HG02763 (cell line): Measurements from ENCODE around the gene SLC6A18.
"Not testable (repeated sequence)": the region's sequence is repeated elsewhere in the genome, so short reads cannot be mapped to it uniquely, and the experiment has no call there.

Experiments used
- ATAC-seq: cut with Tn5 transposase; IDR thresholded peaks from one replicate; pipeline ENCODE4 v1.9.1; 2021; ENCODE audit warnings: mild to moderate bottlenecking, moderate library complexity; ENCODE audit not compliant: unreplicated experiment

The SLC6A18 gene

DNA sequence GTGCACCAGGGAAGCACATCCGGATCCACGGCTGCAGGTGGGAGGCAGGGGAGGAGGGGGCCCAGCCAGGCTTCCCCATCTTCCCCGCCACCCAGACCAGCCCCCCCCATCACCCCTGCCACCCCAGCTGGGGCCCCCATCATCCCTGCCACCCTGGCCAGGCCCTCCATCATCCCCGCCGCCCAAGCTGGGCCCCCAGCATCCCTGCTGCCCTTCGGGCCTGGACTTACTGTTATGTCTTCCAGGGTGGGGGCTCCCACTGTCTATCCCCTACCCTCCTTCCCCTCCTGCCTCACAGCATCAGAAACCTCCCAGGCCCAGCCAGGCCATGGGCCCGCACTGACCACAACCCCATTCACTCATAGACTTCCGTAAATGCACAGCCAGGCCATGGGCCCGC is 27.5 kb downstream of the SLC6A18 start:
- no peak for ATAC-seq

DNA sequence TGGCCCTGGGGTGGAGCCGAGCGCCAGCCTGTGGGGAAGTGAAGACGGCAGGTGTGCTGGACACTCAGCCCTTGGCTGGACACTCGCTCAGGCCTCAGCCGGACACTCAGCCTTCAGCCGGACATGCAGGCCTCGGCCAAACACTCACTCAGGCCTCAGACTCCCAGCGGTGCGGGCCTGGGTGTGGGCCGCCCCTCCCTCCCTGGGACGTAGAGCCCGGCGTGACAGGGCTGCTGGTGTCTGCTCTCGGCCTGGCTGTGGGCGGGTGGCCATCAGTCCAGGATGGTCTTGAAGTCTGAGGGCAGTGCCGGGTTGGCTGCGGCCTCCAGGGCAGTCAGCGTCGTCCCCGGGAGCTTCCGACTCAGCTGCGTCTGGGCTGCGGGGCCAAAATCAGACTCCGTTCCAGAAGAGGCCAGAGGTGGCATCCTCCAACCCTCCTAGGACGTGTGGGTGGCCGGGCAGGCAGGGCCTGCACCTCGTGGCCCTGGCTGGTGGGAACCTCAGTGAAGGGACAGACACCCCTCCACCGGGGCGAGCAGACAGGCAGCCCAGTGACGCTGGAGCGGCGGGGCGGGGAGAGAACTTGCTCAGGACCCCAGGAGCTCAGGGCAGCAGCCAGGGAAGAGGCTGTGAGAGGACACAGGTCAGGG is 28.4 kb downstream of the SLC6A18 start:
- ATAC-seq: no peak

DNA sequence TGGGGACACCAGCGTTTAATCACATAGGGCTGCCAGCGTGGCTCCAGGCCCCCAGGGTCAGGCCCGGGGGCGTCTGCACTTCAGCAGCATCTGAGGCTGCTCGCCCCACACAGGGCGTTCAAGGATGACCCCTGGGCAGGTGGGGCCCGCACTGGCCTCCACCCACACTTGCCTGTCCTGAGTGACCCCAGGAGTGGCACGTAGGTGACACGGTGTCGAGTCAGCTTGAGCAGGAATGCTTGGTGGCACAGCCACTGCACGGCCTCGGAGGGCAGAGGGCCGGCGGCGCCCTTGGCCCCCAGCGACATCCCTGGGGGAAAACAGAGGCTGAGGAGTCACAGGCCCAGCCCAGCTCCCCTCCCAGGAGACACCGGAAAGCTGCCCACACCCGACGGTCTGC is 29.0 kb downstream of the SLC6A18 start:
- no peak for ATAC-seq

DNA sequence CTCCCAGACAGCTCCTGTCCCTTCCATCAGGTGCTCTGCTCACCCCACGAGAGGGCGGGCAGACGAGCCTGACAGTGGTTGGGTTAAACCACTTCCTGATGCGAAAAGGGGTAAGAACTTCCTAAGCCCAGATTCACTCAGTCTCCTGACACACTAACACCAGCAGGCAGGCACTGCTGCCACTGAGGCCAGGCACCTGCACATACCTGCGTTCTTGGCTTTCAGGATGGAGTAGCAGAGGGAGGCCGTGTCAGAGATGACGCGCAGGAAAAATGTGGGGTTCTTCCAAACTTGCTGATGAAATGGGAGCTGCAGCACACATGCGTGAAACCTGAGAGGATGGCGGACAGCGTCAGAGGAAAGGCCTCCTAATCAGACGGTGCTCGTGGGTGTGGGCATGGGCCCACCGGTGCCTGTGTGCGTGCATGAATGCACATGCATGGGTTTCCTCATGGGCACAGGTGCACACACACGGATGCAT is 29.9 kb downstream of the SLC6A18 start:
- no peak for ATAC-seq

DNA sequence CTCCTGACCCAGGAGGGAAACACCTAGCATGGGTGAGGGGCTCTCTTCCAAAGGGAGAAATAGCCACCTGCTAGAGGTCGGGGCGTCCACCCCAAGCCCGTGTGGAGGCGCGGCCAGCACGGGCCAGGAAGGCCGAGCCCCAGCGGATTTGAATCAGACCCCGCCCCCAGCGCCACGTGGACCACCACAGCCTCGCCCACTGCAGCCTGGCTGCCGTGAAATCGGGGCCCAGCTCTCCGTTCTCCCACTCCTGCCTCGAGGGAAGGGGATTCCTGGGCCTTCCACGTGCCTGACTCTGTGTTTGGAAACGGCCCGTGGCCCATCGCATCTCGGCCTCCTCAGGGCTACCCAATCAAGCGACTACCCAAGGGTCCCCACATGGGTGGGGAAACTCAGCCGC is 31.6 kb downstream of the SLC6A18 start:
- no peak for ATAC-seq

DNA sequence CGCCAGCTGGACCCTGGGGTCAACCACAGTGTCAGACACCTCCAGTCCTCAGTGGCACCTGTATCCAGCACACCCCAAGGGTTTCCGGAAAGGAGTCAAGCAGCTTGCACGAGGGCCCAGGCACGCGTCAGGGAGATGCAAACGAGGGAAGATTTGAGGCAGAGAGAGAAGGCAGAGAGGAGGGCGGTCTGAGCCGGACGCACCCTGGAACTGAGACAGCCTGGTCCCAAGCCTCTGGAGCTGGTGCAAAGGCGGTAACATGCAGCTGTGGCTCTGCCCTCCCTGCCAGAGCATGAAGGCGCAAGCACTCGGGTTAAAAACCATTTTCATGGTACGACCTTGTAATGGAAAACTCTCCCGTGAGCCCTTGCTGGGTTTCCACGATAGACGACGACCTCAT is 32.2 kb downstream of the SLC6A18 start:
- ATAC-seq: no peak

DNA sequence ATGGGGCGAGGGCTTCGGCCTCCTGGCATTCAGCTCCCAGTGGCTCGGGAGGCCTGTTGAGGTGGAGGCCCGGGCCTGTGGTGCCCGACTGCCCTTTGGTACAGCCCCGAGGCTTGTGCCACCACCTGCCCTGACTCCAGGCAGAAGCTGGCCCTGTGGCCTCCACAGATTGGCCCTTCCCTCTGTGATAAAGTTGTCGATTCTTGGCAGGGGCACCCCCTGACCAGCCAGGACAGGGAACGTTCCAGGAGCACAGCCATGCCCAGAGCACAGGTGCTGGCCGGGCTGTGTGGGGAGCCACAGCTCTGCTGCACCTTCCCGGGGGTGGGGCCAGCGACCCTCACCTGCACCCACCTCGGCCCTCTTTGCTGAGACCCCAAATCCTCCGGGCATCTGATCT is 32.7 kb downstream of the SLC6A18 start:
- ATAC-seq: no peak

DNA sequence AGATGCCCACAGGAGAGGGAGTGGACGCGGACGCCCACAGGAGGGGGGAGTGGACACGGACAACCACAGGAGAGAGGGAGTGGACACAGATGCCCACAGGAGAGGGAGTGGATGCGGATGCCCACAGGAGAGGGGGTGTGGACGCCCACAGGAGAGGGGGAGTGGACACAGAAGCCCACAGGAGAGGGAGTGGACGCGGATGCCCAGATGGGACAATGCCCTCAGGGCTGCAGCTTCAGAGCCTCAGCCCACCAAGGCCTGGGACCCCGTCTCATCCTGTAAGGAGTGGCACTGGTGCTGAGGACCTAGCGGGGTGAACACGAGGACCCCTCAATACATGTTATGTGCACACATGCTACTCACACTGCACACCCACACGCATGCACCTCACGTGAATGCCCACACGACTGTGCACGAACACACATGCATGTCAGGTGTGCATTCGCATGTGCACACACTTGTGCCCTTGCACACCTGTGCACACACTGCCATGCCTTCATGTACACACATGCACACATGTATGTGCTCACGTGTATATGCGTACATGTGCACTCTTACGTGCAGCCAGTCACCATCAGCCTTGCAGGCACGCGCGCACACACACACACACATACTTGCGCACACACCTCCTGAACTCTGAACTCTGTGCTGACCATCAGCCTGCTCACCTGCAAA is 34.8 kb downstream of the SLC6A18 start:
- ATAC-seq: no peak

DNA sequence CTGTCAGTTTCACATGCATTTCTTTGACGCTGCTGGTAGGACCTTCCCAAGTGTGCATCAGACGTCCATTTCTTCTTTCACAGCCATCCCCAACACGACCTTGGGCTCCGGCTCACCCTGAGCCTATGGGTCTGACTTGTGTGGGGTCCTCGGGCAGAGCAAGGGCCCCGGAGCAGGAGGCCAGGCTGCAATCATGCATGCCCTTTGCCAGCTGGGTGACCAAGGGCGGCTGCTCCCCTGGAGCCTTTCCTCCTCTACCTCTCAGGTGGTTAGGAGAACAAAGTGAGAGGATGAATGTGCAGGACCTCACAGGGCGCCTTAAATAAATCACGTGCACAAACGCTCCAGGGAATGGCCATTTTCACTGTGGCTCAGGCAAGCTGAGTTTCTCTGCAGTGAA is 36.5 kb downstream of the SLC6A18 start:
- no peak for ATAC-seq

DNA sequence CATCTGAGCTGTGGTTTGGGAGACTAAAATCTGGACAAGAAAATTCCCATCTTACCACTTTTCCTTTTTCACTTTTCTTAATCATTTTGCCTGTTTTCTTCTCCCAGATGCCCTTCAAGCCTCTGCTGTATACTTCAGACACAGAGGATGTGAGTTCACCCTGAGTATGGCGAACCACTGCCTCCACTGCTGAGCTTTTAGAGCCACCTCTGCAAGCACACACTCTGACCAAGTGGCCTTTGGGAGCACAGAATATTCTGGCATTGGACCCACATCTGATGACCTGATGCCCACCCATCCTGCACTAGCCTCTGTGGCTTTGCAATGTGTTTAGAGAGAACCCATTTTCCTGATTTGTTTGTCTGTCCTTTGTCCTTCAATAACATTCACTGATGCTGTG is 37.2 kb downstream of the SLC6A18 start:
- ATAC-seq: no peak

DNA sequence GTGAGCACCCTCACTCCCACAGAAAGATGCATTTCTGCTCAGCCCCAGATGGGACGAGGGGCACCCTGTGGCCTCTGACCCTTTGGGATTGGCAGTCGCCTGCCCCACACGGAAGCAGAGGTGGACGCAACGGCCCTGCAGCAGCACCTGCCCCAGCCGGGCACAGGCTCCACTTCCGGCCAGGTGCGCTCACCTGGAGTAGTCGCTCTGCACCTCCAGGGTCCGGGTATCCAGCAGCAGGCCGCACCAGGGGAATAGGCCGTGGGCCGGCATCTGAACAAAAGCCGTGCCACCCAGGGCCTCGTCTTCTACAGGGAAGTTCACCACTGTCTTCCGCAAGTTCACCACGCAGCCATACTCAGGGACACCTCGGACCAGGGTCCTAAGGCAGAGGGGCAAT is 39.0 kb downstream of the SLC6A18 start:
- ATAC-seq: no peak

DNA sequence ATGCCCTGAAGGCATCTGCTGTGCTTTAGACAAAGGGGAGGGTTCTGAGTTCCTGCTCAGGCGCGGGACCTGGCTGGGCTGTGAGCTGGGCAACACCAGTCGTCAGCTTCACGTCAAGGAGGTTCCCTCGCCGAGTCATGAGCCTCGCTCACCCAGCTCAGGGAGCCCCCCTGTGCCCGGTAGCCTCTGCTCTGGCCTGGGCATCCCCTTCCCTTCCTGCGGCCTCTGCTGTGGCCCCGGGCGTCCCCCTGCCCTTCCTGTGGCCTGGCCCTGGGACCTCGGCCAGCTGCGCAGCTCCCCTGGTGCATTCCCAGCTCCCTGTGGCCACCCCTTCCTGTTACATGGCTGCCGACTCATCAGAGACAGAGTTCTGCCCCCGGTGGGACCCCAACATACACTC is 39.8 kb downstream of the SLC6A18 start:
- ATAC-seq: no peak

DNA sequence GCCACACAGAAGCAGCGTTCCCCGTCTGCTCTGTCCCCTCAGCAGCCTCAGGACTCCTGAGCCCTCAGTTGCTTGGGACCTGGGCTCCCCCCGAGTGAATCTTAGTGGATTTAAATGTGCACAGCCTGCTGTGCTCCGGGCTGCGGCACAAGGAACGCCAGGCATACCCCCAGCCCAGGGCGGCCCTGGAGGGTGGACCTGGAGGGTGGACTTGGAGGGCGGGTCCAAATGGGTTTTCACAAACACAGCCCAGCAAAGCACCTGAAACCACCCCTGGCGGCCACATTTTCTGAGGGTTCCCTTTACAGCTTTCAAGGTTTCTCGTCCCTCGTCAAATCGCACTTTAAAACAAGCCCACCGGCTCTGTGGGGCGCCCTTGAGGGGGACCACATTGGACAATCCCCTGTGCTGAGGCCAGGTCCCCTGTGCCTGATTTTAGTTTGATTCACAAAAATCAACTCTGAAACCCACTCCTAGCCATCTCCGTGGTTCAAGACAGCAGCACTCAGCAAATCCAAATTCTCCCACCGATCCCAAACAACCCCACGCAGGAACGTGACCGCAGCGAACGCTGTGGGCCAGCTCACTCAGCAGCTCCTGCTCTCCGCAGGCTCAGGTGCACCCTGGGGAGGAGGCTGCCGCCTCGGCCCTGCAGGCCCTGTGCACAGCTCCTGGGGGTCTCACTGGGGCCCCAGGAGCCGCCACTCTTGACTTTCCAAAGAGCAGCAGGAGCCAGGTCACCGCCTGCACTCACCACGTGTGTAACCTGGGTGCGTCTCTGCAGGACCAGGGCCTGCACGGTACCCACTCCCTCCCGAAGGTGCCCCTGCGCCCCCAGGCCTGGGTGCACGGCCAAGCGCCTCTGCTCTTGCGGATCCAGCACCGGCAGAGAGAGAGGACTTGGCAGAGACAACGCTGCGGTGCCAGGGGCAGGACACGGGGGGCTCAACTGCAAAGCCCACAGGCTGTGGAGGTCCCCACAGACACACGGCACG is 40.6 kb downstream of the SLC6A18 start:
- no peak for ATAC-seq

DNA sequence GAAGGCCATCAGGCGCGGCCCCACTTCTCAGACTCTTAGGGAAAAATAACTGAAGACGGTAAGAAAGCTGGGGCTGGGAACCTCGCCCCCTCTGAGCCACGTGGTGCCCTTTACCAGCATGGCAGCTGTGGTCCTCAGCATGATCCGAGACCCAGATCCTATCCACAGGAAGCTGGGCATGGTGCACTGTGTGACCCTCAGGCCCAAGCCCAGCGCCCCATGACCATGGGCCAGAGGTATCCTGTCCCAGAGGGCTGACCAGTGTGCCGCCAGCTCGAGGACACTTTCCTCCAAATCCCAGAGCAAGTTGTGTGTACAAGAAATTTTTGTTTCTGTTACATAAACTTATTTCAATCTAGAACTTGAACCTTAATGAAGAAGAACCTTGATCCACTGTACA is 41.6 kb downstream of the SLC6A18 start:
- ATAC-seq: no peak

DNA sequence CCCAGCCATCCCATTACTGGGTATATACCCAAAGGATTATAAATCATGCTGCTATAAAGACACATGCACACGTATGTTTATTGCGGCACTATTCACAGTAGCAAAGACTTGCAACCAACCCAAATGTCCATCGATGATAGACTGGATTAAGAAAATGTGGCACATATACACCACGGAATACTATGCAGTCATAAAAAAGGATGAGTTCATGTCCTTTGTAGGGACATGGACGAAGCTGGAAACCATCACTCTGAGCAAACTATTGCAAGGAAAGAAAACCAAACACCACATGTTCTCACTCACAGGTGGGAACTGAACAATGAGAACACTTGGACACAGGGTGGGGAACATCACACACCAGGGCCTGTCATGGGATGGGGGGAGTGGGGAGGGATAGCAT is 42.3 kb downstream of the SLC6A18 start:
- not testable (repeated sequence) for ATAC-seq

DNA sequence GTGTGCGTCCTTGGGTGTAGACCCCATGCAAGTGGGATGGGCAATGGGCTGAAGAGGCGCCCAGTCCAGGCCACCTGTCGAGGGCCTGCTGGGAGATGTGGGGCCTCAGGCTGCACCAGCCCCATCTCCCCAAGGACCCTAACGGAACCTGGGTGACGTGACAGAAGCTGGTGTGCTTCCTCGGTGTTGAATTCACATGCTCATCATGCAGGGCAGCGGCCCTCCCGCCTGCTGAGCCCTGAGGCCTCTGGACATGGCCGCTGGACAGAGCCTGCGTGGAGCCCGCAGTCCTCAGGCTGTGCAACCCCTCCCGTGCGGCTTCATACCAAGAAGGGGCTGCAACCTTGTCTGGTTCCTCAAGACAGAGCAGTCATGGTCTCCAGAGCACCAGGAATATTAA is 42.9 kb downstream of the SLC6A18 start:
- no peak for ATAC-seq

DNA sequence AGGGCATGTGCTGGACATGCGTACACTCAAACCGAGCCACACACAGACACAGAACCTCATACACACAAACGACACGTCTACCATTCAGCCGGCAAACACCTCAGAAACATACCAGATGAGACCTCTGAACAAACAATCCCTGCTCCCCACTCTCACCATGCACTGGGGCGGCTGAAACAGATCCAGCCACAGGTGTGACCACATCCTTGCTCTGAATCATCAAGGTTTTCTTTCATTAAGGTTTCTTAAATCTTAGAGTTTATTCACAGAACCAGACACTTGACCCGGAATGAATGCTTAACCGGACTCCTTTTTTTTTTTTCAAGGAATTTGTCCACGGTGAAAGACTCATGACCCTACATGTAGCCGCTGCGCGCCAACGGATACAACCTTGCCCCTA is 43.5 kb downstream of the SLC6A18 start:
- ATAC-seq: no peak

DNA sequence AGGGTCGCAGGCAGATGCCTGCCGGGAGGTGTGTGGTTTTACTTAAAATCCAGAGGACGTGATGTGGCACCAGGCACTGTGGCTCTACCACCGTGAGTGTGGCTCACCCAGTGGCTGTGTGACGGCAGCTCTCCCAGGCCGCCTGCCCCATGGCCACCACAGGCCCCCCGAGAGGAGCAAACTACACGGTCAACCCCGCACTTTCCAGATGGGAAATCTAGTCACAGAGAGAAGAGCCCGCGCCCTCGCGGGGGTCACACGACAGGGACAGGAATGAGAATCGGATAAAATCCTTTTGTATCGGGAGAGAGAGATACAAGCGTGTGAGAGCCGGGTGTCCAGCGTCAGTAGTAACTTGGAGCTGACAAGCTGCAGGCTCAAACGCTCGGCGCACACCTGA is 45.2 kb downstream of the SLC6A18 start:
- ATAC-seq: no peak

DNA sequence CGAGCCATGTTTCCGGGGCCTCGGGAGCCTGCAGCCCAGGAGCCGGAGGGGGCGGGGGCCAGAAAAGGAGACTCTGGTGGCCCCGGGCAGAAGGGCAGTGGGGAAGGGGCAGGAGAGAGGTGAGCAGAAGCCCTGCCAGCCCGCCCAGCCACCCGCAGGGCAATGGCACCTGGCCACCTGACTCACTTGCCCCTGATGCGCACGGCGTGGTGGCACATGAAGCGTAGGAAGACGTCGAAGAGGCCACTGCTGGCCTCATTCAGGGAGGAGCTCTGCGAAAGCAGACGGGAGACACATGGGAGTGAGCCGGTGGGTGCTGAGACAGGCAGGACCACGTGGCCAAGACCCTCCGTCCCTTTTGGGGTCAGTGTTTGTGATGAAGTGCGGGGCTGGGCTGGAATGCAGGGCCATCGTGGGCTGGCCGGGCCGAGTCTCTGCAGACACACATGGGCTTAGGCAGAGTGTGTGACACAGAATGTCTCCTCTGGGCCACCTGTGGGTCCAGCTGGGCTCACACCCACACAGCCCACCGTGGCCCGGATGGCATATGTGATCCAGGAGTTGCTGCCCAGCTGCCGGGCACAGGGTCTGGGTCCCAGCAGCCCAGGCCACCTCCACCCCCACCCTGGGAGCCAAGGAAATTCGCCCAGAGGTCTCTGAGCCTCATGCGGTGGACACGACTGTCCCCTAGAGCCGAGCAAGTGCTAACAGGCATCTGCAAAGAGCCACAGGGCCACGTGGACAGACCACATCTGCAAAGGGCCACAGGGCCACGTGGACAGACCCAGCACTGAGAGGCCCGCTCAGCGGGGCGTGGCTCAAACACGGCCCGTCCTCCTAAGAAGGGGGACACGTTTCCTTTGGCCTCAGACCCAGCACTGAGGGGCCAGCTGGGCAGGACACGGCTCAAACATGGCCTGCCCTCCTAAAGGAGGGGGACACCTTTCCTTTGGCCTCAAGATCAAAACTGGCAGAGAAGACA is 46.0 kb downstream of the SLC6A18 start:
- no peak for ATAC-seq

DNA sequence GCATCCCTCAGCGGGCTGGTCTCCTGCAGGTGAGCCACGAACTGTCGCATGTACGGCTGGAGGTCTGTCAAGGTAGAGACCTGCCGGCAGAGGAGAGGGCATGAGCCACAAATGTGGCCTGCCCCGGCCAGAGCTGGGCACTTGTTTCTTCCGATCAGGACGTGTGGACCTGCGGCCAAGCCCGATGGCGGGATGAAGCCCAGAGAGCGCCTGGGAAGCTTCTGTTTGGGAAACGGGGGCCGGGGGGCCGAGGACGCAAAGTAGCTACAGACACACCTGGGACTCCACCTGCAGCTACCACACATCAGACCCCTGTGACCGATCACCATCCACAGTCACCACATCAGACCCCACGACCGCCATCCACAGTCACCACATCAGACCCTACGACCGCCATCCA is 47.0 kb downstream of the SLC6A18 start:
- no peak for ATAC-seq
